ENCODE data around the gene RGS6. TPM values are rescaled to one million over a fixed set of nuclear protein-coding genes. Genes with fewer than 3 reads are reported as not detected.

Gene RGS6
- total RNA-seq, 1 donor from 2014 or later: 0.24 TPM

DNA sequence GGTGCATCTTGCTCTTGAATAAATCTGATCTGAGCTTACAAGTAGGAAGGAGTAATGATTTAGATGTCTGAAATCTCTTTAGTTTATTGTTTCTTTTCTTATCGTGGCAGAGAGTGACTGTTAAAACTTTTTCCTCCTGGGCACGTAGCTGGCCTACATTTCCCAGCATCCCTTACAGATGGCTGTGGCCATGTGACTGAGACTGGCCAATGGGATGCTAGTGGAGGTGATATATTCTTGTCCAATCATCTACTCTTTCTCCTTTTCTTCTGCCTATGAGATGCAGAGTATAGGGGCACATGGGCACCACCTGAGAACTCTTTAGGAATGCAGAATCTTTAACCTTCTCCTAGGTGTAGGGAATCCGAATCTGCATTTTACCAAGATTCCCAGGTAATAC lies 237.3 kb downstream of the RGS6 start:
- DNase-seq (ENCODE audit: extremely low spot score, unreplicated experiment): no peak
- H3K36me3 Mint-ChIP-seq (ENCODE audit: unreplicated experiment): no peaks in the 10 kb centered on the region
- H3K4me3 Mint-ChIP-seq (ENCODE audit: unreplicated experiment): no peak overlapping the region
- no peaks in the 10 kb centered on the region for H3K27me3 Mint-ChIP-seq (ENCODE audit: unreplicated experiment)
- H3K27ac Mint-ChIP-seq (ENCODE audit: unreplicated experiment): no peak overlapping the region
- TF ChIP-seq, protein P1, sequence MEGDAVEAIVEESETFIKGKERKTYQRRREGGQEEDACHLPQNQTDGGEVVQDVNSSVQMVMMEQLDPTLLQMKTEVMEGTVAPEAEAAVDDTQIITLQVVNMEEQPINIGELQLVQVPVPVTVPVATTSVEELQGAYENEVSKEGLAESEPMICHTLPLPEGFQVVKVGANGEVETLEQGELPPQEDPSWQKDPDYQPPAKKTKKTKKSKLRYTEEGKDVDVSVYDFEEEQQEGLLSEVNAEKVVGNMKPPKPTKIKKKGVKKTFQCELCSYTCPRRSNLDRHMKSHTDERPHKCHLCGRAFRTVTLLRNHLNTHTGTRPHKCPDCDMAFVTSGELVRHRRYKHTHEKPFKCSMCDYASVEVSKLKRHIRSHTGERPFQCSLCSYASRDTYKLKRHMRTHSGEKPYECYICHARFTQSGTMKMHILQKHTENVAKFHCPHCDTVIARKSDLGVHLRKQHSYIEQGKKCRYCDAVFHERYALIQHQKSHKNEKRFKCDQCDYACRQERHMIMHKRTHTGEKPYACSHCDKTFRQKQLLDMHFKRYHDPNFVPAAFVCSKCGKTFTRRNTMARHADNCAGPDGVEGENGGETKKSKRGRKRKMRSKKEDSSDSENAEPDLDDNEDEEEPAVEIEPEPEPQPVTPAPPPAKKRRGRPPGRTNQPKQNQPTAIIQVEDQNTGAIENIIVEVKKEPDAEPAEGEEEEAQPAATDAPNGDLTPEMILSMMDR (IDR thresholded peaks at IDR 0.05): no peak
- H3K4me1 Mint-ChIP-seq (ENCODE audit: unreplicated experiment): no peaks in the 10 kb centered on the region
- no peaks in the 10 kb centered on the region for H3K9me3 Mint-ChIP-seq (ENCODE audit: unreplicated experiment)

DNA sequence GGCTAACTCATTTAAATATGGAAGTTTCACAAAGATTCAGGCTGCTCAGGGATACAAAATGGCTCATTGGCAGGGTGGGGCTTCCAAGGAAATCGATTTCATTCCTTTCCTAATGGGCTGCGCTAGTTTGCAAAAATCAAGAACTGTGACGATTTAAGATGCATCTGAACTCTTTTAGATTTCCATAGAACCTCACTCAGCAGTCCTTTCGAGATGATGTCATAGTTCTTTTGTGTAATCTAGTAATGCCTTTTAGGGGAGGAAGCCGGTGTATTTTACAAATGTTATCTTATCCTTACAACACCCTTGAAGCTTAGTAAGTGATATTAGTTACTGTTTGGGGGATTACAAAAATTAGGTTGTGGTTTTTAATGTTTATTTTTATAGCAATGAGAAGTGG lies 239.8 kb downstream of the RGS6 start:
- no peaks in the 10 kb centered on the region for H3K4me1 Mint-ChIP-seq (ENCODE audit: unreplicated experiment)
- H3K27ac Mint-ChIP-seq (ENCODE audit: unreplicated experiment): no peak overlapping the region
- H3K9me3 Mint-ChIP-seq (ENCODE audit: unreplicated experiment): no peaks in the 10 kb centered on the region
- H3K36me3 Mint-ChIP-seq (ENCODE audit: unreplicated experiment): no peaks in the 10 kb centered on the region
- no peak for DNase-seq (ENCODE audit: extremely low spot score, unreplicated experiment)
- H3K4me3 Mint-ChIP-seq (ENCODE audit: unreplicated experiment): no peak overlapping the region
- TF ChIP-seq, protein P1 (IDR thresholded peaks at IDR 0.05): no peak
- H3K27me3 Mint-ChIP-seq (ENCODE audit: unreplicated experiment): no peaks in the 10 kb centered on the region

DNA sequence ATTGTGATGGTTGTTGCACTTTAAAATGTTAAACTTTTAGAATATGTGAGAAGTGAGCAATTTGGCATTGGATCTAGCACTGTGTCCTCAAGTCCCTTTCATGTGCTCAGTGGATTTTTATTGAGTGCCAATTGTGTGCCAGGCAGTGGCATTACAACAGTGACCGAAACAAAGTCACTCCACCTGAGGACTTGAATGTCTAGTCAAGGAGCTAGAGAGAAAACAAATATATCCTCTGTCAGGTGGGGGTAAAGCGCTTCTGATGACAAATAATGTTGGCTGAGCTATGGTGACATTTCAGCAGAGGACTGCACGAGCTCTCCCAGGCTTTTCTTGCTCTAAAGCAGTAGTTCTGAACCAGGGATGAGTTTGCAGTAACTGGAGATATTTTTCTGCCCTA lies 240.4 kb downstream of the RGS6 start:
- DNase-seq (ENCODE audit: extremely low spot score, unreplicated experiment): no peak
- Mint-ChIP-seq H3K27me3 (ENCODE audit: unreplicated experiment) (no peaks in the 10 kb centered on the region), H3K4me1 (ENCODE audit: unreplicated experiment) (no peaks in the 10 kb centered on the region), H3K4me3 (ENCODE audit: unreplicated experiment) (no peak overlapping the region), H3K9me3 (ENCODE audit: unreplicated experiment) (no peaks in the 10 kb centered on the region), H3K36me3 (ENCODE audit: unreplicated experiment) (no peaks in the 10 kb centered on the region), H3K27ac (ENCODE audit: unreplicated experiment) (no peak overlapping the region)
- TF ChIP-seq, protein P1 (IDR thresholded peaks at IDR 0.05): no peak

DNA sequence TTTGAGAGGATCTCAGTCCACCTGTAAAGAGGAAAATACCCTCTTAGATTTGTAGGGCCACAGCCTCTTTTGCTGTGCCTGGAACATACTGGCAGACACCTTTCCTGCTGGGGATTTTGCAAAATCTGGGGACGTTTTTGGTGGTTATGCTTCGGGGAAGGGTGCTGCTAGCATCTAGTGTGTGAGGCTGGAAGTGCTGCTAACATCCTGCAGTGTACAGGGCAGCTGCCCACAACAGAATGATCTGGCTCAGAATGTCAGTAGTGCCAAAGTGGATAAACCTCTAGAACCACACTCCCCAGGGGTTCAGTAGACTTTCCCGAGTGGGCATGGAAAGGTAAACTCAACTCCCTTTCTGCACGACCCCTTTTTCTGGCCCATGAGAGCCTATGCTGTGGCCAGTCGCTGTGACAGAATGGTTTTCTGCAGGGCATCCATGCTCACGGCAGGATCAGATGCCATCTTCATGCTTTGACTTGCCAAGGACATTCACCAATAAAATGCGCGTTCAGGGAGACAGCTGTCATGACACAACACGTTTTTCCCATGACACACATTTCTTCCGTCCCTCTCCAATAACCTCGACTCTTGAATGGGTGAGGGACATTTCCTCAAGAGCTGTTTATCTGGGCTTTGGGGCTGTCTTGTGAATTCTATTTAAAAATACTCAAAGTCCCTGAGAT lies 240.9 kb downstream of the RGS6 start:
- Mint-ChIP-seq H3K4me1 (ENCODE audit: unreplicated experiment) (no peaks in the 10 kb centered on the region), H3K4me3 (ENCODE audit: unreplicated experiment) (no peak overlapping the region), H3K27ac (ENCODE audit: unreplicated experiment) (no peak overlapping the region), H3K36me3 (ENCODE audit: unreplicated experiment) (no peaks in the 10 kb centered on the region), H3K27me3 (ENCODE audit: unreplicated experiment) (no peaks in the 10 kb centered on the region), H3K9me3 (ENCODE audit: unreplicated experiment) (peaks cover 4% of the 10 kb centered on the region)
- no peak for DNase-seq (ENCODE audit: extremely low spot score, unreplicated experiment)
- TF ChIP-seq, protein P1 (IDR thresholded peaks at IDR 0.05): no peak

DNA sequence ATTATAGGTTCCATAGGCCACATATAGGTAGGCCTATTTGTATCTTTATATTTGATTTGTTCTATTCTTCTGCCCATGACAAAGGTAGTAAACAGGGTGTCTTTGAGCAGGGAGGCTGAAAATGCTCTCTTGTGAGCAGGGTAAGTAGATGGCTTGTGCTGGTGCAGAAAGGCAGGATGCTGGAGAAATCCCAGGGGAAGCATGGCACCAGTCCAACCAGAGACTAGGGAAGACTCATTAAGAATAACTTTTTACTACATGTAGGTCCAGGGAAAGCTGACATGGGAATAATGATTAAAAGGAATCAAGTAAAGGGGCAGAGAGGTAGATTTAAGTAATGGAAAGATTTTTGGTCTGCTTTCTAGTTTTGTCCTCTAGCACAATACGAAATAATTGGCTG lies 245.0 kb downstream of the RGS6 start:
- Mint-ChIP-seq H3K4me3 (ENCODE audit: unreplicated experiment) (no peak overlapping the region), H3K9me3 (ENCODE audit: unreplicated experiment) (peaks cover 8% of the 10 kb centered on the region), H3K27me3 (ENCODE audit: unreplicated experiment) (no peaks in the 10 kb centered on the region), H3K27ac (ENCODE audit: unreplicated experiment) (no peak overlapping the region), H3K4me1 (ENCODE audit: unreplicated experiment) (no peaks in the 10 kb centered on the region), H3K36me3 (ENCODE audit: unreplicated experiment) (no peaks in the 10 kb centered on the region)
- DNase-seq (ENCODE audit: extremely low spot score, unreplicated experiment): no peak
- TF ChIP-seq, protein P1 (IDR thresholded peaks at IDR 0.05): no peak

Data from osteocyte (in vitro differentiated cells).